HS-5 (cell line): Measurements from ENCODE around the gene SORBS2.
A peak's percentile ranks its signal among the peaks of the same experiment; 100 is the strongest.

Experiments used
- DNase-seq: peaks from one replicate; pipeline ENCODE4 v3.0.0-alpha.2; 2012; ENCODE audit warnings: low read depth

Gene SORBS2

GRCh38 chr4:185836241-185837084 lies 24.5 kb upstream of the SORBS2 start:
- no peak for DNase-seq

- DNase-seq: no peak
Measured at GRCh38 chr4:185835814-185836213, 23.8 kb upstream of the SORBS2 start.

- DNase-seq: no peak
Measured at GRCh38 chr4:185835336-185835735, 23.3 kb upstream of the SORBS2 start.

- no peak for DNase-seq
Measured at GRCh38 chr4:185834778-185835177, 22.8 kb upstream of the SORBS2 start.

GRCh38 chr4:185834088-185834487 lies 22.1 kb upstream of the SORBS2 start:
- DNase-seq: no peak

- DNase-seq: peak; percentile 14
Measured at GRCh38 chr4:185833055-185833598, 21.1 kb upstream of the SORBS2 start.

GRCh38 chr4:185831125-185831815 lies 19.3 kb upstream of the SORBS2 start:
- no peak for DNase-seq

GRCh38 chr4:185830263-185830994 lies 18.4 kb upstream of the SORBS2 start:
- no peak for DNase-seq

GRCh38 chr4:185826381-185826780 lies 14.4 kb upstream of the SORBS2 start:
- DNase-seq: no peak

- no peak for DNase-seq
Measured at GRCh38 chr4:185825737-185826136, 13.7 kb upstream of the SORBS2 start.

- no peak for DNase-seq
Measured at GRCh38 chr4:185822791-185823190, 10.8 kb upstream of the SORBS2 start.

GRCh38 chr4:185821029-185821419 lies 9.0 kb upstream of the SORBS2 start:
- no peak for DNase-seq

- DNase-seq: no peak
Measured at GRCh38 chr4:185820146-185821028, 8.4 kb upstream of the SORBS2 start.

- no peak for DNase-seq
Measured at GRCh38 chr4:185819144-185819543, 7.2 kb upstream of the SORBS2 start.

GRCh38 chr4:185817403-185817818 lies 5.4 kb upstream of the SORBS2 start:
- DNase-seq: no peak

GRCh38 chr4:185813133-185813532 lies 1.1 kb upstream of the SORBS2 start:
- DNase-seq: no peak

GRCh38 chr4:185810746-185811508 lies 1.1 kb downstream of the SORBS2 start:
- no peak for DNase-seq

GRCh38 chr4:185809533-185810071 lies 2.4 kb downstream of the SORBS2 start:
- DNase-seq: no peak

- DNase-seq: no peak
Measured at GRCh38 chr4:185809121-185809520, 2.9 kb downstream of the SORBS2 start.

- no peak for DNase-seq
Measured at GRCh38 chr4:185805979-185806378, 6.0 kb downstream of the SORBS2 start.
